Measurements from ENCODE around the gene ZHX3. TPM values are rescaled to one million over a fixed set of nuclear protein-coding genes. Genes with fewer than 3 reads are reported as not detected.

ZHX3 gene
- total and polyA plus RNA-seq, 11 donors = 10.9 to 43.9 (median 32.3) TPM

DNA sequence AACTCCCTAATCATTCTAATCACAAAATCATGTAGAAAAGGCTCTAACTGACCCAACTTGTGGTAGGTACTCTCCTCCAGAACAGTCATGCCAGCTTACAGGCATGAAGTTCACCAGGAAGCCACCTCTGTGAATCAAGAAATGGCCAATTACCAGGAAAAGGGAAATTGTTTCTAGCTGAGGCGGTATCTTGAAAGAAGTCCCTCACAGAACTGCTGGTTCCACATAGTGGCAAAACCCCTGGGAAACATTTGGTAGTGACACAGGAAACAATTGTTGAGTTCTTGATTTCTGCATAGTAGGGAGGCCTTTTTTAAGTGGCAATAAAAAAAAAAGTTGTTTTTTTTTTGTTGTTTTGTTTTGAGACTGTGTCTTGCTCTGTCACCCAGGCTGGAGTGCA lies 3.4 kb upstream of the ZHX3 start:
- no peak for TF ChIP-seq POLR2A (IDR thresholded peaks at IDR 0.05)
- H3K4me3 ChIP-seq = no peak overlapping the region
- H3K27me3 ChIP-seq = no peaks in the 10 kb centered on the region
- WGBS, 4 donors = 76 to 86% (median 83%) methylated on average over 1 of the region's 1 CpG
- intact Hi-C loops (cut with DNase I) = no loop called here
- no peak overlapping the region for H3K27ac ChIP-seq
- H3K9me3 ChIP-seq = no peaks in the 10 kb centered on the region
- no peak for ATAC-seq
- DNase-seq = no peak
- no peaks in the 10 kb centered on the region for H3K36me3 ChIP-seq
- peaks cover 2 to 19% (median 13%) of the 10 kb centered on the region in 12 donors for H3K4me1 ChIP-seq

- ATAC-seq = no peak
- no peak for TF ChIP-seq POLR2A (IDR thresholded peaks at IDR 0.05)
- TF ChIP-seq CTCF (IDR thresholded peaks at IDR 0.05) = no peak
- no peaks in the 10 kb centered on the region for H3K36me3 ChIP-seq
- H3K27me3 ChIP-seq = no peaks in the 10 kb centered on the region
- H3K27ac ChIP-seq = no peak overlapping the region
- intact Hi-C loops (cut with DNase I) = no loop called here
- H3K9me3 ChIP-seq = no peaks in the 10 kb centered on the region
- H3K4me1 ChIP-seq = peaks cover 4 to 25% (median 15%) of the 10 kb centered on the region in 12 donors
- no peak overlapping the region for H3K4me3 ChIP-seq
- no peak for DNase-seq
Observed at GRCh38 chr20:41320441-41320840, 2.9 kb upstream of the ZHX3 start.

DNA sequence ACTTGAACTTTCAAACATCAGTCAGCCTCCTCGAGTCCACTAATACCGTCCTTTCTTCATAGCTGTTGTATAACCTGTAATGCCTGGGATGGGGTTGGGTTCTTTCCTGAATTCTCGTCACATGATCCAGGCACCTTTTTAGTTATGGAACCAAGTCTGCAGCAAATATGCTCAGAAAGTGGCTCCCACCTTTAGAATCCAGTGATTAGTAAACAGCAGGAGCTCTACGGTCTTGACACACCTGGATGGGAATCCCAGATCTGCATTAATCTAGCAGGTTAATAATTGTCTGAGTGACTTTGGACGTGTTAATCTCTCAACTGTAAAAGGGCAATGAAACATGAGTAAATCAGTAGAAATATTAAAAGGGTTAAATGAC lies 729 bp upstream of the ZHX3 start:
- TF ChIP-seq CTCF (IDR thresholded peaks at IDR 0.05) (no peak), POLR2A (IDR thresholded peaks at IDR 0.05) (no peak)
- peaks cover 7 to 41% (median 31%) of the 10 kb centered on the region in 12 donors for H3K4me1 ChIP-seq
- DNase-seq = no peak
- 61 to 66% (median 64%) methylated on average over 5 of the region's 5 CpGs for WGBS, 4 donors
- H3K27me3 ChIP-seq = no peaks in the 10 kb centered on the region
- H3K4me3 ChIP-seq = peak overlapping the region in 9 of 12 donors; percentile 27 to 95 (median 84)
- no peak for ATAC-seq
- H3K36me3 ChIP-seq = no peaks in the 10 kb centered on the region
- intact Hi-C loops (cut with DNase I) = loop anchor here in 6 of 10 donors (5.0 kb wide), 7 partner anchors 46 to 181 kb away; partner anchors contain the start of gene PLCG1 (in 1 of the 6)
- no peaks in the 10 kb centered on the region for H3K9me3 ChIP-seq
- H3K27ac ChIP-seq = peak overlapping the region in 11 of 12 donors; percentile 67 to 94 (median 85)

GRCh38 chr20:41316602-41317545 lies 657 bp downstream of the ZHX3 start:
- TF ChIP-seq POLR2A (IDR thresholded peaks at IDR 0.05) (no peak), CTCF (IDR thresholded peaks at IDR 0.05) (no peak)
- intact Hi-C loops (cut with DNase I) = loop anchor here in 8 of 10 donors (1.0 to 5.0 kb wide), 10 partner anchors 45 to 180 kb away; partner anchors contain the start of gene PLCG1 (in 1 of the 8)
- H3K36me3 ChIP-seq = peaks cover 0 to 6% (median 0%) of the 10 kb centered on the region in 9 donors
- H3K4me3 ChIP-seq = peak overlapping the region; percentile 52 to 95 (median 86)
- 2 to 3% (median 2%) methylated on average over 31 to 66 of the region's 66 CpGs for WGBS, 4 donors
- H3K27me3 ChIP-seq = no peaks in the 10 kb centered on the region
- H3K4me1 ChIP-seq = peaks cover 7 to 48% (median 33%) of the 10 kb centered on the region in 12 donors
- DNase-seq (peak; percentile 84 to 91 (median 85)), ATAC-seq (peak; percentile 29 to 73 (median 64))
- H3K27ac ChIP-seq = peak overlapping the region; percentile 67 to 94 (median 90)
- H3K9me3 ChIP-seq = no peaks in the 10 kb centered on the region

Measured in heart left ventricle (tissue), 16 donors.